Lung (tissue), 12 donors: Measurements from ENCODE around the gene RRP8. TPM values are rescaled to one million over a fixed set of nuclear protein-coding genes. Genes with fewer than 3 reads are reported as not detected.

Experiments
- ATAC-seq: fragments of 200-7000 bp; cut with Tn5 transposase; one replicate; pipeline ENCODE4 v1.9.1; 2020; ENCODE audit warnings: moderate number of reproducible peaks; ENCODE audit not compliant: insufficient read depth, low FRiP score
- DNase-seq, 3 donors: peaks; one replicate each; pipeline ENCODE4 v3.0.0-alpha.2; 2013 to 2017
- H3K27ac ChIP-seq, 2 donors: one replicate each; pipeline ENCODE4 v1.5.1; 2013; ENCODE audit warnings: mild to moderate bottlenecking in 2 of 2, moderate library complexity in 2 of 2, control low read depth in 1 of 2, inconsistent platforms in 1 of 2, low read depth in 1 of 2, low read length in 1 of 2
- H3K27me3 ChIP-seq, 3 donors: one replicate each; pipeline ENCODE4 v1.5.1; 2013; ENCODE audit warnings: low read length in 2 of 3; ENCODE audit not compliant: control insufficient read depth in 3 of 3, insufficient read depth in 3 of 3
- H3K36me3 ChIP-seq, 4 donors: one replicate each; pipeline ENCODE4 v1.5.1; 2013; ENCODE audit warnings: low read length in 4 of 4, mild to moderate bottlenecking in 1 of 4, moderate library complexity in 1 of 4; ENCODE audit not compliant: control insufficient read depth in 4 of 4, insufficient read depth in 4 of 4
- H3K4me1 ChIP-seq, 5 donors: one replicate each; pipeline ENCODE4 v1.5.1; 2013; ENCODE audit warnings: low read length in 5 of 5, mild to moderate bottlenecking in 2 of 5, moderate library complexity in 1 of 5; ENCODE audit not compliant: control insufficient read depth in 5 of 5, insufficient read depth in 5 of 5
- H3K4me3 ChIP-seq: one replicate; pipeline ENCODE4 v1.5.1; 2013; ENCODE audit warnings: mild to moderate bottlenecking, control low read depth, moderate library complexity
- H3K9ac ChIP-seq, 2 donors: one replicate each; pipeline ENCODE4 v1.5.1; 2013; ENCODE audit warnings: low read length in 2 of 2, control low read depth in 1 of 2; ENCODE audit not compliant: insufficient read depth in 1 of 2
- H3K9me3 ChIP-seq, 4 donors: one replicate each; pipeline ENCODE4 v1.5.1; 2013; ENCODE audit warnings: low read length in 3 of 4, mild to moderate bottlenecking in 1 of 4, moderate library complexity in 1 of 4; ENCODE audit not compliant: control insufficient read depth in 4 of 4, insufficient read depth in 3 of 4
- WGBS, 2 donors: extraction: QIAGEN DNeasy Blood & Tissue Kit; methylation state at CpG; one replicate each; pipeline ENCODE4 v1.1.7; 2013; 5-methylcytosine and 5-hydroxymethylcytosine counted together
- polyA plus RNA-seq, 2 donors: library from polyadenylated mRNA; stranded (reverse); fragments of 200-250 nt; gene quantifications; one replicate each; pipeline ENCODE4 v1.2.1, GENCODE V29; 2013
- total RNA-seq, 2 donors: library from RNA; depleted of rRNA in 1 of 2; stranded (reverse); fragments of >200 nt in 1 of 2; gene quantifications; one replicate each; pipeline ENCODE4 v1.2.1, GENCODE V29; 2014 to 2021
- TF ChIP-seq, protein P1 (sequence below): IDR thresholded peaks from 2 replicates; pipeline ENCODE4 v1.5.1; 2012; ENCODE audit warnings: mild to moderate bottlenecking; ENCODE audit errors: control extremely low read depth, extremely low read depth
- donor health status: control.
- donor health status: control.
- donor health status: Bipolar disorder and iron deficiency.
- donor health status: healthy.
- donor health status: DM: yes; HTN: yes; CAD: no.

The RRP8 gene
- total and polyA plus RNA-seq, 4 donors: 15.0 to 19.1 (median 16.8) TPM

GRCh38 chr11:6586434-6587359 is 16.7 kb downstream of the RRP8 start:
- ATAC-seq: peak; percentile 2

DNA sequence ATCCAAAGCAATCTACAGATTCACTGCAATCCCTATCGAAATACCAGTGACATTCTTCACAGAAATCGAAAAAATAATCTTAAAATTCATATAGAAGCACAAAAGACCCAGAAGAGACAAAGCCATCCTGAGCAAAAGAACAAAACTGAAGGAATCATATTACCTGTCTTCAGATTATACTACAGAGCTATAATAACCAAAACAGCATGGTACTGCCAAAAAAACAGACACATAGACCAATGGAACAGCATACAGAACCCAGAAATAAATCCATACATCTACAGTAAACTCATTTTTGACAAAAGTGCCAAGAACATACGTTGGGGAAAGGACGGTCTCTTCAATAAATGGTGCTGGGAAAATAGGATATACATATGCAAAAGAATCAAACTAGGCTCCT is 18.9 kb downstream of the RRP8 start:
- Histone ChIP-seq H3K4me3 (no peak overlapping the region), H3K27me3 (no peaks in the 10 kb centered on the region), H3K9me3 (peaks cover 0 to 5% (median 1%) of the 10 kb centered on the region in 4 donors), H3K27ac (no peak overlapping the region), H3K4me1 (no peaks in the 10 kb centered on the region), H3K36me3 (peaks cover 0 to 5% (median 4%) of the 10 kb centered on the region in 4 donors), H3K9ac (no peak overlapping the region)
- TF ChIP-seq, protein P1, sequence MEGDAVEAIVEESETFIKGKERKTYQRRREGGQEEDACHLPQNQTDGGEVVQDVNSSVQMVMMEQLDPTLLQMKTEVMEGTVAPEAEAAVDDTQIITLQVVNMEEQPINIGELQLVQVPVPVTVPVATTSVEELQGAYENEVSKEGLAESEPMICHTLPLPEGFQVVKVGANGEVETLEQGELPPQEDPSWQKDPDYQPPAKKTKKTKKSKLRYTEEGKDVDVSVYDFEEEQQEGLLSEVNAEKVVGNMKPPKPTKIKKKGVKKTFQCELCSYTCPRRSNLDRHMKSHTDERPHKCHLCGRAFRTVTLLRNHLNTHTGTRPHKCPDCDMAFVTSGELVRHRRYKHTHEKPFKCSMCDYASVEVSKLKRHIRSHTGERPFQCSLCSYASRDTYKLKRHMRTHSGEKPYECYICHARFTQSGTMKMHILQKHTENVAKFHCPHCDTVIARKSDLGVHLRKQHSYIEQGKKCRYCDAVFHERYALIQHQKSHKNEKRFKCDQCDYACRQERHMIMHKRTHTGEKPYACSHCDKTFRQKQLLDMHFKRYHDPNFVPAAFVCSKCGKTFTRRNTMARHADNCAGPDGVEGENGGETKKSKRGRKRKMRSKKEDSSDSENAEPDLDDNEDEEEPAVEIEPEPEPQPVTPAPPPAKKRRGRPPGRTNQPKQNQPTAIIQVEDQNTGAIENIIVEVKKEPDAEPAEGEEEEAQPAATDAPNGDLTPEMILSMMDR: no peak
- 94 to 98% methylated on average over 4 of the region's 4 CpGs for WGBS, 2 donors
- DNase-seq (no peak), ATAC-seq (no peak)

More at GRCh38 chr11:6586434-6587359, 16.7 kb downstream of the RRP8 start:
- Histone ChIP-seq H3K4me1 (no peaks in the 10 kb centered on the region), H3K27me3 (no peaks in the 10 kb centered on the region), H3K27ac (no peak overlapping the region), H3K9ac (no peak overlapping the region), H3K4me3 (no peak overlapping the region), H3K36me3 (peaks cover 0 to 1% (median under 1%) of the 10 kb centered on the region in 4 donors), H3K9me3 (peaks cover 0 to 5% (median 1%) of the 10 kb centered on the region in 4 donors)
- no peak for DNase-seq
- TF ChIP-seq, protein P1: no peak
- 93 to 95% methylated on average over 25 of the region's 25 CpGs for WGBS, 2 donors

DNA sequence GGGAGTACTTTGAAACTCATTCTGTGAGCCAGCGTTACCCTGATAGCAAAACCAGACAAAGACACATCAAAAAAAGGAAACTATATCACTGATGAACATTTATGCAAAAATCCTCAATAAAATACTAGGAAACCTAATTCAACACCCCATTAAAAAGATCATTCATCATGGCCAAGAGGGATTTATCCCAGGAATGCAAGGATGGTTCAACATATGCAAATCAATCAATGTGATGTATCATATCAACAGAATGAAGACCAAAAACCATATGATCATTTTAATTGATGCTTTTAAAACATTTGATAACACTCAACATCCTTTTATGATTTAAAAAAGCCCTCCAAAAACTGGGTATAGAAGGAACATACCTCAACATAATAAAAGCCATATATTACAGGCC is 19.8 kb downstream of the RRP8 start:
- H3K9me3 ChIP-seq: peaks cover 0 to 5% (median 1%) of the 10 kb centered on the region in 4 donors
- no peaks in the 10 kb centered on the region for H3K27me3 ChIP-seq
- H3K9ac ChIP-seq: no peak overlapping the region
- TF ChIP-seq, protein P1: no peak
- DNase-seq (no peak), ATAC-seq (no peak)
- no peaks in the 10 kb centered on the region for H3K4me1 ChIP-seq
- H3K36me3 ChIP-seq: peaks cover 0 to 5% (median 4%) of the 10 kb centered on the region in 4 donors
- H3K27ac ChIP-seq: no peak overlapping the region
- no peak overlapping the region for H3K4me3 ChIP-seq
- WGBS, 2 donors: 95 to 96% methylated on average over 1 of the region's 1 CpG
